Measurements from ENCODE around the gene TTC34. TPM values are rescaled to one million over a fixed set of nuclear protein-coding genes. Genes with fewer than 3 reads are reported as not detected.

Gene TTC34
- total RNA-seq, 4 donors from 2014 or later: not detected

DNA sequence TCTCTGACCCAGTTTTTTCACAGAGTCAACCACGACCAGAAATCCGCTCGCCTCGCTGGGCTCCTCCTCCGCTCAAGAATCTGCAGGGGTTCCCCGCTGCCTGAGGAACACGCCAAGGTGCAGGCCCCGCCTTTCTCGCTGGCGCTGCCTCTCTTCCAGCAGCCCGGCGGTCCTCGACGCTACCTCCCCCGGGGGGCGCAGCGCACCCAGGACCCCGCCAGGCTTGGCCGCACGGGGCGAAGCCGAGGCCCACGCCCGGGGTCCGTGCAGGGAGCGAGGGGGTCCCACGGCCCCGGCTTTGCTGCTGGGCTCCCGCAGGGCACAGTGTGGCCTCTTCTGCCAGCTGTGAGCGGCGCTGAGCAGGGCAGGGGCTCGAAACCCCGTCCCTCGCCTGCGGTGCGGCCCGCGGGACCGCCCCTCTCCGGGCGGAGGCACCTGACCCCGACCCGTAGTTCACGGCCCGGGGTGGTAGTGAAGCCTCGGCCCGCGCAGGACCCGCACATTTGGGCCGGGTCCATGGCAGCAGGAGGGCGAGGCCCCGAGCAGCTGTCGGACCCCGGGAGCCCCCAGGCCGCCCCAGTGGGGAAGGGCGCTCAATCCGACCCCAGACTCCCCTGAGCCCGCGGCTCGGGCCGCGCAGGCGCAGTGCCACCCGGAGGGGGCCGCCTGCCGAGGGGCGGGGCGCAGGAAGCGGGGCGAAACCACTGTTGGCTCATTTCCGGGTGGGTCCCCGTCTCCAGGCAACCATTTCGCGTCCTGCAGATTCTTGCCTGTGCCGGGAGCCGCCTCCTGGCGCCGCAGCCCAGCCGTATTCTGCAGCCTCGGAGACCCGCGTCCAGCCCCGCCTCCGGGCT is 158.7 kb downstream of the TTC34 start:
- TF ChIP-seq, protein P1, sequence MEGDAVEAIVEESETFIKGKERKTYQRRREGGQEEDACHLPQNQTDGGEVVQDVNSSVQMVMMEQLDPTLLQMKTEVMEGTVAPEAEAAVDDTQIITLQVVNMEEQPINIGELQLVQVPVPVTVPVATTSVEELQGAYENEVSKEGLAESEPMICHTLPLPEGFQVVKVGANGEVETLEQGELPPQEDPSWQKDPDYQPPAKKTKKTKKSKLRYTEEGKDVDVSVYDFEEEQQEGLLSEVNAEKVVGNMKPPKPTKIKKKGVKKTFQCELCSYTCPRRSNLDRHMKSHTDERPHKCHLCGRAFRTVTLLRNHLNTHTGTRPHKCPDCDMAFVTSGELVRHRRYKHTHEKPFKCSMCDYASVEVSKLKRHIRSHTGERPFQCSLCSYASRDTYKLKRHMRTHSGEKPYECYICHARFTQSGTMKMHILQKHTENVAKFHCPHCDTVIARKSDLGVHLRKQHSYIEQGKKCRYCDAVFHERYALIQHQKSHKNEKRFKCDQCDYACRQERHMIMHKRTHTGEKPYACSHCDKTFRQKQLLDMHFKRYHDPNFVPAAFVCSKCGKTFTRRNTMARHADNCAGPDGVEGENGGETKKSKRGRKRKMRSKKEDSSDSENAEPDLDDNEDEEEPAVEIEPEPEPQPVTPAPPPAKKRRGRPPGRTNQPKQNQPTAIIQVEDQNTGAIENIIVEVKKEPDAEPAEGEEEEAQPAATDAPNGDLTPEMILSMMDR (IDR thresholded peaks at IDR 0.05 in 4 of 5, conservative IDR thresholded peaks at IDR 0.05 in 1 of 5): no peak
- peak; percentile 44 to 45 for TF ChIP-seq POLR2A (IDR thresholded peaks at IDR 0.05)
- peak; percentile 67 to 68 for DNase-seq
- intact Hi-C loops (cut with DNase I; ENCODE audit: low total_unique reads) (loop anchor here (10.0 kb wide), 1 partner anchor 88 kb away; the partner anchor contains the start of gene TNFRSF14), in situ Hi-C loops (cut with MboI; ENCODE audit: low sequenced_read_pairs in 4 of 4) (no loop called here)
- peak; percentile 60 to 71 for ATAC-seq
- H3K36me3 ChIP-seq: no peaks in the 10 kb centered on the region
- H3K27ac ChIP-seq: peak overlapping the region; percentile 55 to 81 (median 76)
- H3K4me1 ChIP-seq: peaks cover 0 to 10% of the 10 kb centered on the region in 2 donors
- H3K4me3 ChIP-seq: peak overlapping the region; percentile 66 to 76 (median 69)
- H3K27me3 ChIP-seq: peaks cover 6 to 18% (median 7%) of the 10 kb centered on the region in 3 donors
- no peaks in the 10 kb centered on the region for H3K9me3 ChIP-seq

DNA sequence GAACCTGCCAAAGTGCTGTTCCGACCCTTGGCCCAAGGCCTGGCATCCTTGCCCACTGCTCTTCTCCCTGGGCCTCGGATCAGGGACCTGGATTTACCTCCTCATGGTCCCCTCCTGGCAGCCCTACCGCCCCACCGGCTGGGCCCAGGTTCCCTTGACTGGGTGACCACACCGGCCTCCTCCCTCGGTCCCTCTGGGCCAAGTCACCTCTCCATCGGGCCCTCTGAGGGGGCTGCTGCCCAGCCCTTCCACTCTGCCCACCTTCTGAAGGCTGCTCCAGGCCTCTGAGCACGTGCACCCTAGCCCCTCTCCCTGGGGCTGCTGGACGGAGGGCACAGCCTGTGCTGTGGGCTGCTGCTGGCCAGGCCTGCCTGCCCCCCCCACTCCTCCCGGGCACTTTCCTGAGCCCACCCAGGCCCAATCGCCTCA is 159.3 kb downstream of the TTC34 start:
- TF ChIP-seq, protein P1 (IDR thresholded peaks at IDR 0.05 in 4 of 5, conservative IDR thresholded peaks at IDR 0.05 in 1 of 5): no peak
- no peak for TF ChIP-seq POLR2A (IDR thresholded peaks at IDR 0.05)
- Histone ChIP-seq H3K4me1 (peaks cover 0 to 10% of the 10 kb centered on the region in 2 donors), H3K27me3 (peaks cover 7 to 23% (median 7%) of the 10 kb centered on the region in 3 donors), H3K27ac (peak overlapping the region in 1 of 4 donors; percentile 75), H3K9me3 (no peaks in the 10 kb centered on the region), H3K4me3 (peak overlapping the region; percentile 66 to 76 (median 69)), H3K36me3 (no peaks in the 10 kb centered on the region)
- intact Hi-C loops (cut with DNase I; ENCODE audit: low total_unique reads): loop anchor here (10.0 kb wide), 1 partner anchor 87 kb away; the partner anchor contains the start of gene TNFRSF14
- ATAC-seq: no peak
- DNase-seq: no peak
- in situ Hi-C loops (cut with MboI; ENCODE audit: low sequenced_read_pairs in 4 of 4): no loop called here

DNA sequence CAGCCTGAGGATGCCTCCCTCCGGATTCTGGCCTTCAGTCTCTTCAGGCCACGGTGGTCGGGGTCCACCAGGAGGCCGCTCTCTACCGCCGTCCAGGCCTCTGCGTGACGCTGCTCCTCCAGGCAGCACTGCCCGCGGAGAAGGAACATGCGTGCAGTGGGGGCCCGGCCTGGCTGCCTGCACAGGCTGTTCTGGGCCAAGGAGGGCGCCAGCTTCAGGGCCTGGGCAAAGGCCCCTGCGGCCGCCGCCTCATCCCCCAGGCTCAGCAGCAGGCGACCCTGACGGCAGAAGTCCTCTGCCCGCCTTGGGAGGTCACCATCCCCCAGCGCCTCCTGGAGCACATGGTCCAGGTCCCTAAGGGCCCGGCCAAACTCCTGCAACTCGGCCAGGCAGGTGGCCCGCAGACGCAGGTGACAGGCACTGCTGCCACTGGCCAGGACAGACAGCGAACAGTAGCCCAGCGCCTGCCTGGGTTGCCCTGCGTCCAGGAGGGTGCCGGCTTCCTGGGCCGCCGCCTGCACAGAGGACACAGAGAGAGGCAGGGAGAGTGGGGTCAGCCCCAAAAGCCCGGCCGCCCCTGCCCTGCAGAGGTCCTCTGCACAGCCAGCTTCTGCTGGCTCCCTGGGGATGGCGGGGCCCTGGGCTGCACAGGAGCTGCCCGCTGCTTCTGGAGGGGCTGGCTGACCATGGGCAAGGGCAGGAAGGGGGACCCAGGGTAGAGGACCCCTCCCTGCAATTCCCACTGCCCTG is 159.9 kb downstream of the TTC34 start:
- peak overlapping the region in 1 of 4 donors; percentile 69 for H3K4me3 ChIP-seq
- no peaks in the 10 kb centered on the region for H3K36me3 ChIP-seq
- no peak overlapping the region for H3K27ac ChIP-seq
- in situ Hi-C loops (cut with MboI; ENCODE audit: low sequenced_read_pairs in 4 of 4) (no loop called here), intact Hi-C loops (cut with DNase I; ENCODE audit: low total_unique reads) (loop anchor here (10.0 kb wide), 1 partner anchor 87 kb away; the partner anchor contains the start of gene TNFRSF14)
- H3K9me3 ChIP-seq: peaks cover 0 to 4% (median 0%) of the 10 kb centered on the region in 3 donors
- TF ChIP-seq, protein P1 (IDR thresholded peaks at IDR 0.05 in 4 of 5, conservative IDR thresholded peaks at IDR 0.05 in 1 of 5): no peak
- H3K27me3 ChIP-seq: peaks cover 7 to 28% (median 11%) of the 10 kb centered on the region in 3 donors
- H3K4me1 ChIP-seq: peaks cover 0 to 10% of the 10 kb centered on the region in 2 donors
- ATAC-seq (no peak), DNase-seq (no peak)

DNA sequence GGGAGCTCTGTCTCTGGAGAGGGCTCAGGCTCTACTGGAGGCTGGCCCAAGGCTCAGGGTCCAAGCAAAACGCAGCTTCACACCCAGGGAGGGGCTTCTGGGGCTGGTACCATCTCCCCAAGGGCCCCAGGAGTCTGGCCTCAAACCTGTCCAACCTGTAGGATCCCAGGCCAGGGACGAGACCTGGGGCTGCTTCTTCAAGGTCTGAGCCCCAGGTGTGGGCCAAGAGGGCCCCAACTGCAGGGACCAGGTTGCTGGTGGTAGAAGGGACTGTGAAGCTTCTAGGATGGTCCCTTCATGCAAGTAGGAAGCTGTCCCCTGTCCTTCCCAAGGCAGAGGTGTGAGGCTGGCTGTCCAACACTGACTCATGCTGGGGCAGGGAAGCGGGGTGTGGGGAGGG is 160.9 kb downstream of the TTC34 start:
- H3K27ac ChIP-seq: no peak overlapping the region
- H3K4me1 ChIP-seq: peaks cover 0 to 10% of the 10 kb centered on the region in 2 donors
- DNase-seq (no peak), ATAC-seq (no peak)
- TF ChIP-seq, protein P1 (IDR thresholded peaks at IDR 0.05 in 4 of 5, conservative IDR thresholded peaks at IDR 0.05 in 1 of 5): no peak
- peaks cover 0 to 5% (median 0%) of the 10 kb centered on the region in 3 donors for H3K9me3 ChIP-seq
- in situ Hi-C loops (cut with MboI; ENCODE audit: low sequenced_read_pairs in 4 of 4) (no loop called here), intact Hi-C loops (cut with DNase I; ENCODE audit: low total_unique reads) (loop anchor here (10.0 kb wide), 1 partner anchor 86 kb away; the partner anchor contains the start of gene TNFRSF14)
- peaks cover 12 to 36% (median 18%) of the 10 kb centered on the region in 3 donors for H3K27me3 ChIP-seq
- no peak overlapping the region for H3K4me3 ChIP-seq
- no peaks in the 10 kb centered on the region for H3K36me3 ChIP-seq
